Uterus (tissue), 2 donors: Measurements from ENCODE around the gene AMOTL1.

Experiments
- POLR2A ChIP-seq, 2 donors: fragments of 450-650 bp; IDR thresholded peaks; one replicate each; pipeline ENCODE4 v1.6.1; 2016; ENCODE audit warnings: antibody characterized with exemption in 2 of 2, mild to moderate bottlenecking in 1 of 2, moderate library complexity in 1 of 2
- TF ChIP-seq, protein P1 (sequence below), 4 experiments: fragments of 200-600 bp in 2 of 4; fragments of 450-650 bp in 2 of 4; sonication (generic) in 2 of 4; IDR thresholded peaks; one replicate each; pipeline ENCODE4 v1.5.1; 2016 to 2019; ENCODE audit warnings: antibody characterized with exemption in 4 of 4, mild to moderate bottlenecking in 2 of 4, moderate library complexity in 1 of 4

- TF ChIP-seq, protein P1, sequence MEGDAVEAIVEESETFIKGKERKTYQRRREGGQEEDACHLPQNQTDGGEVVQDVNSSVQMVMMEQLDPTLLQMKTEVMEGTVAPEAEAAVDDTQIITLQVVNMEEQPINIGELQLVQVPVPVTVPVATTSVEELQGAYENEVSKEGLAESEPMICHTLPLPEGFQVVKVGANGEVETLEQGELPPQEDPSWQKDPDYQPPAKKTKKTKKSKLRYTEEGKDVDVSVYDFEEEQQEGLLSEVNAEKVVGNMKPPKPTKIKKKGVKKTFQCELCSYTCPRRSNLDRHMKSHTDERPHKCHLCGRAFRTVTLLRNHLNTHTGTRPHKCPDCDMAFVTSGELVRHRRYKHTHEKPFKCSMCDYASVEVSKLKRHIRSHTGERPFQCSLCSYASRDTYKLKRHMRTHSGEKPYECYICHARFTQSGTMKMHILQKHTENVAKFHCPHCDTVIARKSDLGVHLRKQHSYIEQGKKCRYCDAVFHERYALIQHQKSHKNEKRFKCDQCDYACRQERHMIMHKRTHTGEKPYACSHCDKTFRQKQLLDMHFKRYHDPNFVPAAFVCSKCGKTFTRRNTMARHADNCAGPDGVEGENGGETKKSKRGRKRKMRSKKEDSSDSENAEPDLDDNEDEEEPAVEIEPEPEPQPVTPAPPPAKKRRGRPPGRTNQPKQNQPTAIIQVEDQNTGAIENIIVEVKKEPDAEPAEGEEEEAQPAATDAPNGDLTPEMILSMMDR (IDR thresholded peaks at IDR 0.05): no peak
- TF ChIP-seq POLR2A (IDR thresholded peaks at IDR 0.05): no peak
Measured at GRCh38 chr11:94844031-94844430, 75.9 kb downstream of the AMOTL1 start.
